Lower lobe of right lung (tissue), 2 donors: ENCODE results near the gene COL23A1. TPM values are rescaled to one million over a fixed set of nuclear protein-coding genes. Genes with fewer than 3 reads are reported as not detected.

Experiments
- ATAC-seq, 2 donors: fragments of 200-7000 bp; cut with Tn5 transposase; one replicate each; pipeline ENCODE4 v1.9.1; 2020 to 2022; ENCODE audit warnings: mild to moderate bottlenecking in 2 of 2, moderate library complexity in 2 of 2
- DNase-seq: peaks from one replicate; pipeline ENCODE4 v3.0.0-alpha.2; 2020
- H3K27ac ChIP-seq: fragments of 200-600 bp; one replicate; pipeline ENCODE4 v1.8.0; 2022
- H3K27me3 ChIP-seq: fragments of 200-600 bp; one replicate; pipeline ENCODE4 v1.8.0; 2022; ENCODE audit warnings: low read depth
- H3K36me3 ChIP-seq: fragments of 200-600 bp; one replicate; pipeline ENCODE4 v1.8.0; 2022; ENCODE audit warnings: mild to moderate bottlenecking
- H3K4me1 ChIP-seq: fragments of 200-600 bp; one replicate; pipeline ENCODE4 v1.8.0; 2022
- H3K4me3 ChIP-seq: fragments of 200-600 bp; one replicate; pipeline ENCODE4 v1.8.0; 2022; ENCODE audit warnings: mild to moderate bottlenecking
- H3K9me3 ChIP-seq: fragments of 200-600 bp; one replicate; pipeline ENCODE4 v1.8.0; 2022
- CTCF ChIP-seq: fragments of 200-600 bp; IDR thresholded peaks from one replicate; pipeline ENCODE4 v1.8.0; 2022; ENCODE audit warnings: antibody characterized with exemption, mild to moderate bottlenecking
- intact Hi-C: fragments of 100-400 bp; cut with DNase I; formaldehyde crosslinking; loops from one replicate; pipeline ENCODE4 v1.11.0; 2022
- total RNA-seq: library from RNA; stranded (reverse); fragmentation: NEBNext Ultra II Directional; extraction: Animal tissue kit (Norgen Biotek cat#: 25700); gene quantifications from one replicate; pipeline ENCODE4 v1.2.1, GENCODE V29; 2021
- donor health status: DM: no; HTN: yes; CAD: no; lungs with severe emphysema.

The COL23A1 gene
- total RNA-seq, 1 donor from 2014 or later: 1.2 TPM

DNA sequence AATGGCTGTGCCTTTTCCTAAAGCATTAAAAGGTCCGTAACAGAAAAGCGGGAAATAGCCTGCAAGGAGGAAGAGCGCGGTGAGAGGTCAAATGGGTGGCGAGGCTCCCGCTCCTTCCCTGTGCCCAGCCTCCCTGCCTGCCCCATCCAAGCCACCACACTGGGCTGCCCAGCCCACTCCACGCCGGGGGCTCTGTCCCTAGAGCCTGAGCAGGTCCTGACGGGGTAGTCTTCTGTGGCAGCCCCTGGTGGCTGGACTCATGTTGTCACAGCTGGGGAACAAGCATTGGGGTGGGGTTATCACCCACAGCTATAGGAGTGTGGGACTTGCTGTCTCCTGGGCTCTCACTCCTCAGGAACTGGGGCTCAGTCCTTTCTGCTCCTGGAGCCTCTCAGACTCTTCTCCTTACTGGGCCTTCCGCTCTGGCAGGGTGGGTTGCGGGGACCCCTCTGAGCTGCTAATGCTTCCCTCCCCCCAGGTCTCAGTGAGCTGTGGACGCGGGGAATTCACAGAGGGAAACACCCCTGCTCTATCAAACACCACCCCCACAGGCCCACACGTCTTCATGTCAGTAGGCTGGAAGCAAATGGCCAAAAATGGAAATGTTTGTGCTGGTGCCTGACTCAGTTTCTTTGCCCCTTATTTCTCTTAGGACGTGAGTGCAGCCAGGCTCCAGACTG, 205.2 kb downstream of the COL23A1 start:
- no peak for ATAC-seq
- Histone ChIP-seq H3K27me3 (peaks cover 16% of the 10 kb centered on the region), H3K9me3 (no peaks in the 10 kb centered on the region), H3K4me1 (peaks cover 14% of the 10 kb centered on the region), H3K27ac (no peak overlapping the region), H3K36me3 (no peaks in the 10 kb centered on the region), H3K4me3 (no peak overlapping the region)
- DNase-seq: peak; percentile 39
- no peak for TF ChIP-seq CTCF
- intact Hi-C loops: no loop called here

DNA sequence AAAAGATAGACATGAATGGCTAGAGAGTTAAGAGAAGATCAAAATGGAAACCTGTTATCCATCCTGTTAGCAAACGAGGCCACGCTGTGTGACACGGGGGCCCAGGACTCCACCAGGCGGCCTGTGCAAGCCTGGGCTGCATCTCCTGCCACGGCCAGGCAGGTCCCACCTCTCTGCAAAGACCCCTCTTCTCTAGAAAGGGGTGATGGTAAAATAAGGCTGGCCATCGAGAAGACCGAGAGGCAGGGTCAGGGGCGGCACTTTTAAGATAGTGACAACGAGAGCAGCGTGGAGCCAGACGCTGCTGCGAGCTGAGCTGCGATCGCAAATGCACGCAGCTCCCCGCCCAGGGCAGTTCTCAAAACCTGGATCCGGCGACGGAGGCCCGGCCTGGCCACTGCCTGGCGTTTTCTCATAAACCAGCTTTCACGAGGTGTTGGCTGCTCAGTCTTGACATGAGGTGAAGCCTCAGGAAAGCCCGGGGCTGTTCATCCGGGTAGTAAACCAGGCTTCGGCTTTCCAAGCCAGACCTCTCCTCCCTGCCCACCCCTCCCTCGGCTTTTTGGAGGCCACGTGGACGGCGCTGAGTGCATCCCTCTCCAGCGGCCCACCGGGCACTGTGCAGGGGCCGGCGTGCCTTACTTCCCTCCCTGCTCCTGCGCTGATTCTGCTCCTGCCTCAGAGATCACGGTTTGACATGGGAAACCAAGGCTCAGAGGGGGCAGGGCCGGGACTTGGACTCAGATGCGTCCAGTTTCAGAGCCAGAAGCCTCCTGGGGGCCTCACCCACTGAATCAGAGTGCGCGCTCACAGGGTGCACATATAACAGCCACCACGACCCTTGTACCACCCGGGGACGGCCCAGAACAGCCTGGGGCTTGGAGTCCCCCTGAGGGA, 206.0 kb downstream of the COL23A1 start:
- Histone ChIP-seq H3K4me1 (peaks cover 14% of the 10 kb centered on the region), H3K36me3 (no peaks in the 10 kb centered on the region), H3K4me3 (no peak overlapping the region), H3K9me3 (no peaks in the 10 kb centered on the region), H3K27me3 (peaks cover 16% of the 10 kb centered on the region), H3K27ac (no peak overlapping the region)
- ATAC-seq (no peak), DNase-seq (peak; percentile 24)
- no peak for TF ChIP-seq CTCF
- intact Hi-C loops: no loop called here

- ATAC-seq: no peak
- H3K36me3 ChIP-seq: no peaks in the 10 kb centered on the region
- H3K4me3 ChIP-seq: no peak overlapping the region
- H3K27ac ChIP-seq: no peak overlapping the region
- no peaks in the 10 kb centered on the region for H3K9me3 ChIP-seq
- intact Hi-C loops: no loop called here
- no peak for TF ChIP-seq CTCF
- H3K4me1 ChIP-seq: peaks cover 9% of the 10 kb centered on the region
- peaks cover 16% of the 10 kb centered on the region for H3K27me3 ChIP-seq
- no peak for DNase-seq
These were observed 206.8 kb downstream of the COL23A1 start for GRCh38 chr5:178383301-178383918.

DNA sequence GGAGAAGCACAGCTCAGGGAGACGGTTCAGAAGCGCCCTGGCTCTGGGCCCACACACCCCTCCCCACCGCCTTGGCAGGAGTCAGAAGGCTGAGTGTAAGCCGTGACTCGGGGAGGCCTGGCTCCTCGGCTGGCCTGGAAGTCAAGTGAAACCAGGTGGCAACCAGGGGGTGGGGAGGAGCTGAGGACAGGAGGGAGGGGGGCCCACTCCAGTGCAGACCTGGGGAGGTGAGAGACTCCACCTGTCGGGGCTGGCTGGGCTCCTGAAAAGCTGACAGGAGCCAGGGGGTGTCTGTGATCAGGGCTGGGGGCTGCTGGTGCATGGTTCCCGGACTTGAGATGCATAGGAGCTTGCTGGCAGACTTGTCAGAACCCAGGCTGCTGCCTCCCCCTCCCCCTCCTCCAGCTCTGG, 207.4 kb downstream of the COL23A1 start:
- intact Hi-C loops: no loop called here
- no peak for ATAC-seq
- H3K27me3 ChIP-seq: peaks cover 16% of the 10 kb centered on the region

More for the DNA sequence above, 207.4 kb downstream of the COL23A1 start:
- Histone ChIP-seq H3K27ac (no peak overlapping the region), H3K4me3 (no peak overlapping the region), H3K4me1 (peaks cover 3% of the 10 kb centered on the region), H3K36me3 (no peaks in the 10 kb centered on the region), H3K9me3 (no peaks in the 10 kb centered on the region)
- no peak for DNase-seq
- TF ChIP-seq CTCF: no peak
